Effector CD4-positive, alpha-beta T cell (primary cell): Measurements from ENCODE around the gene ART1. TPM values are rescaled to one million over a fixed set of nuclear protein-coding genes. Genes with fewer than 3 reads are reported as not detected.
"Not testable (repeated sequence)": the region's sequence is repeated elsewhere in the genome, so short reads cannot be mapped to it uniquely, and the experiment has no call there.

Source experiments
- DNase-seq: peaks from one replicate; pipeline ENCODE4 v3.0.0-alpha.2; 2020
- total RNA-seq: gene quantifications from one replicate; lab custom pipeline; 2026; lab: John Stamatoyannopoulos, UW

ART1 gene, protein sequence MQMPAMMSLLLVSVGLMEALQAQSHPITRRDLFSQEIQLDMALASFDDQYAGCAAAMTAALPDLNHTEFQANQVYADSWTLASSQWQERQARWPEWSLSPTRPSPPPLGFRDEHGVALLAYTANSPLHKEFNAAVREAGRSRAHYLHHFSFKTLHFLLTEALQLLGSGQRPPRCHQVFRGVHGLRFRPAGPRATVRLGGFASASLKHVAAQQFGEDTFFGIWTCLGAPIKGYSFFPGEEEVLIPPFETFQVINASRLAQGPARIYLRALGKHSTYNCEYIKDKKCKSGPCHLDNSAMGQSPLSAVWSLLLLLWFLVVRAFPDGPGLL
- total RNA-seq = not detected

DNA sequence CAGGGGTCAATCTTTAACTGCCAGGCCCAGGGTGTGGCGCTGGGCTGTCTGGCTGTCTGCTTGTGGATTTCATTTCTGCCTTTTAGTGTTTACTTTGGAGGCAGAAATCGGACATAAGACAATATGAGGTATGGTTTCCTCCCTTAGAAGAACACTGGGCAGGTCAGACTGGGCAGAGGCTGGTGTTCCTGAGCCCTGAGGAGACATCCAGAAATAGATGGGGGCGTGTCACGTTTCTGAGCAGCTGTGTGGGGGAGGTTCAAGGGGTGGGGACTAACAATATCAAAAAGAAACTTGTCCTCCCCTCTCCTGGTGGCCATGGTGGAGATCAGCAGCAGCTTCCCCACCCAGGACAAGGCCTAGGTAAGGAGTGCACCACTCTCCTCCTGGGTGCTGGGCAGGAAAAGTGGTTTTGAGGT lies at the start of gene ART1:
Gene ART1 (plus strand): TSS at position 312 of the 419 bp plus-strand sequence. CDS start 14,086 bp downstream, outside the sequence.
- DNase-seq = no peak

DNA sequence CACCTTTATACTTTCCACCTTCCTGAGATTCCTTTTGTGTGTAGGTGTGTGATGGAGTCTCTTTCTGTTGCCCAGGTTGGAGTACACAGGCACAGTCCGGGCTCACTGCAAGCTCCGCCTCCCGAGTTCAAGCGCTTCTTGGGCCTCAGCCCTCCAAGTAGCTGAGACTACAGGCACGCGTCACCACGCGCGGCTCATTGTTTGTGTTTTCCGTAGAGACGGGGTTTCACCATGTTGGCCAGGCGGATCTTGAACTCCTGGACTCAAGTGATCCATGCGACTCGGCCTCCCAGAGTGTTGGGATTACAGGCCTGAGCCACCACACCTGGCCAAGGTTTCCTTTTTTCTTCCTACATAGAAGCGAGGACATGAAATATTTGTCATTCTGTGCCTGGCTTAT lies 47.2 kb upstream of the ART1 start:
- not testable (repeated sequence) for DNase-seq

DNA sequence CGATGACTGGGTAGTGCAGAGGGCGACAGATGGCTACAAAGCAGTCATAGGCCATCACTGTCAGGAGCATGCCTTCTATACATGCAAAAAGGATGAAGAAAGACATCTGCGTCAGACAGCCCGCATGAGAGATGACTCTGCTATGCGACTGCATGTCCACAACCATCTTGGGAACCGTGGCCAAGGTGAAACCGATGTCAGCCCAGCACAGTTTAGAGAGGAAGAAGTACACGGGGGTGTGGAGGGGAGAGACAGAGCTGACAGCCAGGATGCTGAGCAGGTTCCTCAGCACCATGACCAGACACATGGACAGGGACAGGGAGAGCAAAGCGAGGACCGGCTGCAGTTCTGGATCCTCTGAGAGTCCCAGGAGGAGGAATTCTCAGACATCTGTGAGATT lies 44.7 kb upstream of the ART1 start:
- not testable (repeated sequence) for DNase-seq

DNA sequence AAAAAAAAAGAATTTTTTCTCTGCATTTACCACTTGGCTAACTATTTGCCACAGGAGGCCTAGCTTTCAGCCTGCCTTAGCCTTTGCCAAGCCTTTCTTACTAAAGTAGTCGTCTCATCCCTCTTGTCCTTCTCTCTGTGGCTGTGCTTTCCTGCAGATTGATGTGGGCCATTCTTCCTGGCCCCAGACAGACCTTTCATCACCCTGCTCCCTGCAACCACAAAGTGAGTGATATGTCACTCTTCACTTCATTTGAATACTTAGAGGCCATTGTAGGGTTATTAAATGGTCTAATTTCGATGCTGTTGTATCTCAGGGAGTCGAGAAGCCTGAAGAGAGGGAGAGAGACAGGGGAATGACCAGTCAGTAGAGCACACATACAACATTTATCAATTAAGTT lies 40.8 kb upstream of the ART1 start:
- DNase-seq = no peak

DNA sequence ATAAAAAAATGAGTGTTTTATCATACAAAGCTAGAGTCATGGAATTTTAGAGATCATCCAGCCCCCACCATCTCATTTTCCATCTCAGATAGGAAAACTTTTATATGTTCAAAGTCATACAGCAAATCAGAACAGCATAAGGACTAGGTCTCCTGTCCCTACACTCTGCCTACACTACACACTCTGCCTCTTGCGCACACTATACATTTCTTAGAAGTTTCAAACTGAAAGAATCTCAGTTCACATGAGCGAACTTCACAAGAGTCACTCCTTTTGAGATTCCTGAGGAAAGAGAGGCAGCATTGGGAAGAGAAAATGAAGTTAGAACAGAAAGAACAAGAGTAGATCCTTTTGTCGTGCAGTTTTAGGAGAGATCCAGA lies 39.7 kb upstream of the ART1 start:
- no peak for DNase-seq

DNA sequence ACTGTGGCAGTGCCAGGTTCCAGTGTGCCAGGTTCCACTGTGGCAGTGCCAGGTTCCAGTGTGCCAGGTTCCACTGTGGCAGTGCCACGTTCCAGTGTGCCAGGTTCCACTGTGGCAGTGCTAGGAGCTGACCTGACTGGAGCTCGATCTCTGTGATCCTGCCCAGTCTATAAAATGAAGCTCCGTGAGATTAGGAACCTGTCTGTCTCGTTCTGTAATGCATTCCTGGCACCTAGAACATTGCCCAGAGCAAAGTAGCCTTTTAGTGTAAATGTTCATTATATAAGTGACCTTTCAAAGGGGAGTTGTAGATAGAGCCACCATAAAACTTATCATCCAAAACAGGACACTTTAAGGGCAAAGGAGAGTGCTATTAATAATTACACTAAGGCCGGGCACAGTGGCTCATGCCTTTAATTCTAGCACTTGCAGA lies 39.1 kb upstream of the ART1 start:
- no peak for DNase-seq

DNA sequence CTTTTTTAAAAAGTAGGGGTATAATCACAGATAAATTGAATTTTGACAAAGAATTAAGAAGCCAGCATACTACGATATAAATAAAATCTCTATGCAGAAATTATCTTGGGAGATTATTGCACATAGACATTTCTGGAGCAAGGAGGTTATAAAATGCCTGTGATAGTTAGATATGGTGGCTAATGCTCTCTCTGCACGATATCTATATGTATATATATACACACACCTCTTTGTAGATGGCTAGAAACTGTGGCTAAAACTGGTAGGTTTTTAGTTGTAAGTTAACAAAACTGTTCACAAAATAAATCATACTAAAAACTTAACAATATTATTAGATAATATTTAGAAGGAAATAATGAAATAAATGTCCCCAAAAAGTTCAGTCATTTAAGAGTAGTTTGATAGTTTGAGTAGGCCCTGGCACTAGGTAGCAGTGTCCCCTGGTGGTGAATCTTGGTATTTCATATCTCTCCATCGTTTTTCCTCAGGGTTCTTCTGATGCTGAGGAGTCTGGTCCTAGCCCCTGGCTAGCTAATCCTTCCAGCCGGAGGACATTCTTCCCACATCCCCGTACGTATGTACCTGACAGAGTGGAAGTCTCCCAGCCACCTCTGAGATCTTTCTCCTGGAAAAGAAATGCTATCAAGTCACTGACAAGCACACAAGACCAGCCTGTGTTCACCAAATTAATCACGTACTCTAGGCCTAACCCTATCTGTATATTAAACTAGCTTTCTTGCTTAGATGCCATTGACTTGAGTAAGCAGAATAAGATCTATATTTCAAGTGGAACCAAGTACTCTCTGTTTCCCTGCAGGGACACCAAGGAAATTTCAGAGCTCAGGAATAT lies 35.3 kb upstream of the ART1 start:
- DNase-seq = no peak

DNA sequence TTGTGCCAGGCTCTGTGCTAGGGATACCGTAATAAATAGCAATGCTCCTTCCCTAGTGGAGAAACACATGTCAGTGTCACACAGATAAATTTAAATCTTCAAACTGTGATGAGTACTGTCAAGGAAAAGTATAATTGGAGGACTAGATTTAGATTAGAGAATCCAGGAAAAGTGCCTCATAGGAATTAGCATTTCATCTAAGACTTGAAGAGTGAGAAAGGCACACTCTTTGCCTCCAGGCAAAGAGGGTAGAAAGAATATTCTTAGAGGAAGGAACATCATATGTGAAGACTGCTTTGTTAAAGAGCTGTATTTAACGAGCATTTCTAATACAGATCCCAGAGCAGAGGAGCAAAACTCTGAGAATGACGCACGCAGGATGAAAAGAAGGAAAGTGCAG lies 34.1 kb upstream of the ART1 start:
- no peak for DNase-seq

DNA sequence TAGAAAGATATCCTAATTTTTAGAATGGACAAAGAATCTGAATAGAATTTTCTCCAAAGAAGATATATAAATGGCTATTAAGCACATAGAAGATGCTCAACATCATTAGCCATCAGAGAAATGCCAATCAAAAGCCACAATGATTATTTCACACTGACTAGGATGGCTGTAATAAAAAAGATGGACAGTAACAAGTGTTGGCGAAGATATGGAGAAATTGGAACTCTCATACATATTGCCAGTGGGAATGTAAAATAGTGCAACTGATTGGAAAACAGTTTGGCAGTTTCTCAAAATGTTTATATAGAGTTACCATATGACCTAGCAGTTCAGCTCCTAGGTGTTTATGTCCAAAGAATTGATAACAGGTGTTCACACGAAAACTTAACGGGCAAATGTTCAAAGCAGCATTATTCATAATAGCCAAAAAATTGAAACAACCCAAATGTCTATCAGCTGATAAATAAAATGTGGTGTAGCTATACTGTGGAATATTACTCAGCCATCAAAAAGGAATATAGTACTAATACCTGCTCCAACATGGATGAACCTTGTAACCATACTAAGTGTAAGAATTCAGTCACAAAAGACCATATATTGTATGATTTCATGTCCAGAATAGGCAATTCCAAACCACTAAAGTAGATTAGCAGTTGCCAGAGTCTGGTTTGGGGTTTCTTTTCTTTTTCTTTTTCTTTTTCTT lies 32.8 kb upstream of the ART1 start:
- DNase-seq = no peak

DNA sequence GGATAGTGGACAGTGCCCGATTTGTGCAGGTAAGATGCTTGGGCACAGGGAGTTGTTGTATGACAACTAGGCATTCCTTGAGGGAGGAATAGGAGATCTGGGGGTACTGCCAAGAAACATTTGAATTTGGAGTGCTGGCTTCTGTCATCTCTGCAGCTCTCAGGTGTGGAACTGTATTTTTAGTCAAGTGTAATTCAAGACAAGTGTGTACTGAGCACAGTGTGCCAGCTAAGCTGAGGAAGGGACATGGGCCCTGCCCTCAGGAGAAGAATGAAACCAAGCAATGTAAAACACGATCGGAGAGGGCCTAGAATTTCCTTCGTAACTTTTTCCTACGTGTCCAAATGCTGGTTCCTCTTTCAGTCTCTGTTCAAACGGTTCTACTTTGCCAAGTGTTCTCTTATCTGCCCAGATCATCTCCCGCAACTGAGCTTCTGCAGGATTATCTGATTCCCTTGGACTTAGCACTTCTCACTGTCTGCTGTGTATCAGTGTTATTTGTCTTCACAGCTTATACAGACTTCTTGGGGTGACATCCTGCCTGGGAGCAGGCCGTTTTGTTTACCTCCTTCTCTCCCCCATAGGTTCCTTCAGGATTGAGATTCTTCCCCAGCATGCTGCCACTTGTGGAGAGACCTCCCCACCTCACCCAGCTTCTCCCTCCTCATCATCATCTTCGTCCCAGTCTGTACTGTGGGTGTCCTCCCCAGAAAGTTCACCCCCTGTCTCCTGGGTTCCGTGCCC lies 30.8 kb upstream of the ART1 start:
- DNase-seq = no peak

DNA sequence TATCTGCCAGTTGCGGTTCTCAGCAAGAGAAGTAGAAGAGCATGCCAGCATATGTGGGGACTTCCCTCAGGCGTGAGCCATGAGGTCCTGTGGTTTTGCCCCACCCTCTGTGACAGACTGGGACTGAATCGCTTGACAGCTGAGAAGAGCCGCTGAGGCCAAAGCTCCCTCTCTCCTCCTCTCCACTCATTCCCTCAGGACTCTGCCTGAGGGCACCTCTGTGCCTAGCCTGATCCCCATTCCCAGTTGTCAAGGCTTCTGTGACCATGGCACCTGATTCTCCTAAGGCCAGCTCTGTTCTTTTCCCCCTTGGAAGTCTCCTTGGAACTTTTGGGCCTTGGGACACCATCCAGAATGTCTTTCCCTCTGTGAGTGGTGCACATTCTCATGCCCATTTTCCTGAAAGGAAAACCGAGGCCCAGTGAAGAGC lies 30.2 kb upstream of the ART1 start:
- no peak for DNase-seq

DNA sequence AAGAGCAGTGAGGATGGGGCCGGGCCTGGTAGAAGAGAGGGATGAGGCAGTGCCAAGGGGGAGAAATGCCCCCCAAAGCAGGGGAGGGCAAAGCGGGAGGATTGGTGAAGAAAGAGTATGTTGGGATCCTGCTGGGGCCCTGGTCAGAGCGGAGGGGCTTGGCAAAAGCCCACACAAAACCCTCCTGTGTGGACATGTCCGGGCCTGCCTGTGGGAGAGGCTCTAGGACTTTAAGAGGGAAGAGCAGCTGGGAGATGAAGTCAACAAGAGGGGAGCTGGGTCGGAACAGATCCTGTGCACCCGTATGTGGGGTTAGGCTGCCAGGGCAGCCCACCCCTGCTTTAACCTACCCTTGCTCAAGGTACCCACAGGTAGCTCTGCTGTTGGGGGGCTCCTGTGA lies 28.9 kb upstream of the ART1 start:
- DNase-seq = no peak

DNA sequence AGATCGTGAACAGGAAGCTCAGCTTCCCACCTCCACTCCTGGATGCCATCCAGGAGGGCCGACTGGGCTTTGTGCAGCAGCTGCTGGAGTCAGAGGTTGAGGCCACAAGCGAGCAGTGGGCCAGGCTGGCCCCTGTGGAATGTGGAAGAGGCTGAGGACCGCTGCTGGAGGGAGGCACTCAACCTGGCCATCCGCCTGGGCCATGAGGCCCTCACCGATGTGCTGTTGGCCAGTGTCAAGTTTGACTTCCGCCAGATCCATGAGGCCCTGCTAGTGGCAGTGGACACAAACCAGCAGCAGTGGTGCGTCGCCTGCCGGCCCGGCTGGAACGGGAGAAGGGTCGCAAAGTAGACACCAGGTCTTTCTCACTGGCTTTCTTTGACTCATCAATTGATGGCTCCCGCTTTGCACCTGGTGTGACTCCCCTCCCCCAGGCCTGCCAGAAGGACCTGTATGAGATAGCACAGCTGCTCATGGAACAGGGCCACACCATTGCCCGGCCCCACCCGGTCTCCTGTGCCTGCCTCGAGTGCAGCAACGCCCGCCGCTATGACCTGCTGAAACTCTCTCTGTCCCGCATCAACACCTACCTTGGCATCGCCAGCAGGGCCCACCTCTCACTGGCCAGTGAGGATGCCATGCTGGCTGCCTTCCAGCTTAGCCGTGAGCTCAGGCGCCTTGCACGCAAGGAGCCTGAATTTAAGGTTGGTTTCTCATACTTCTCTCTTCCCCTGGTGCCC lies 28.0 kb upstream of the ART1 start:
- DNase-seq = no peak

DNA sequence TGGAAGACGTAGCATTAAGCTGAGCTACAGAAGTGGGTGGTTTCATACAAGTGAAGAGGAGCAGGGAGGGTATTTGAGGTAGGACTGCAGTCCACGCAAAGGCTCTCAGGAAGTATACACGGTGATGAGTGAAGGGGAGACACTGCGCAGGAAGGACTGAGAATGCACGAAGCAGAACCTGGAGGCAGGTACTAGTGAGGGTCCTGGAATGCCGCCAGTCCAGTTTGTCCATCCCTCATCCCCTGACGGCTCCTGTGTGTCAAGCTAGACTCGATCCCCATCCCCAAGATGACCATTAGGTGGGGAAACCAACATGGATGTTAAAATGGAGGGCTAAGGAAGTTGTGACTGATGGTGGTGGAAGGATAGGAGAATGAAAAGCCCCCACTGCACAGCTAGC lies 26.9 kb upstream of the ART1 start:
- no peak for DNase-seq

DNA sequence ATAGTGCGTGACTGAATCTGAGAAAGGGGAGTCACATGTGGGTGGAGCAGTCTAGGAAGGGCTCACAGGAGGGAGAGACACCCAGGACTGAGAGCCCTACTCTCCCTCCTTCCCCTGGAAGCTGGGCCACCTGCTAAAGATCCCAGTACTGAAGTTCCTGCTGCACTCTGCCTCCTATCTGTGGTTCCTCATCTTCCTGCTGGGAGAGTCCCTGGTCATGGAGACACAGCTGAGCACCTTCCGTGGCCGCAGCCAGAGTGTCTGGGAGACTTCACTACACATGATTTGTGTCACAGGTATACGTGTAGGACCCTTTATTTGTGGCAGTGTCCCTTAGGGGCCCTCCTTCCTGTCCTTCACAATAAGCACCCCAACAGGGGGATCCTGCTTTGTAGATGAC lies 22.4 kb upstream of the ART1 start:
- DNase-seq = no peak

DNA sequence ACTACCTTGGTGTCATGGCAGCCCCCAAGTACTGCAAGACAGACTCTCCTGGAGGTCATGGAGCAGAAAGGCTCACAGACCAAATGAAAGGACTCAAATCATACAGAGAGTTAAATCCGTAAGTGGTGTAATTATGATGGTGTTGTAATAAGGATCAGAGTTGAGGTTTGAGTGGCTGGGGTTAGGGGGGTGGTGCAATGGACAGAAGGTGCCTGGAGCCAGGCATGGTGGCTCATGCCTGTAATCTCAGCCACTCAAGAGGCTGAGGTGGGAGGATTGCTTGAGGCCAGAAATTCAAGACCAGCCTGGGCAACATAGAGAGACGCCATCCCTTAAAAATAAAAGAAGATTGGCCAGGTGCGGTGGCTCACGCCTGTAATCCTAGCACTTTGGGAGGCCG lies 21.8 kb upstream of the ART1 start:
- DNase-seq = no peak

DNA sequence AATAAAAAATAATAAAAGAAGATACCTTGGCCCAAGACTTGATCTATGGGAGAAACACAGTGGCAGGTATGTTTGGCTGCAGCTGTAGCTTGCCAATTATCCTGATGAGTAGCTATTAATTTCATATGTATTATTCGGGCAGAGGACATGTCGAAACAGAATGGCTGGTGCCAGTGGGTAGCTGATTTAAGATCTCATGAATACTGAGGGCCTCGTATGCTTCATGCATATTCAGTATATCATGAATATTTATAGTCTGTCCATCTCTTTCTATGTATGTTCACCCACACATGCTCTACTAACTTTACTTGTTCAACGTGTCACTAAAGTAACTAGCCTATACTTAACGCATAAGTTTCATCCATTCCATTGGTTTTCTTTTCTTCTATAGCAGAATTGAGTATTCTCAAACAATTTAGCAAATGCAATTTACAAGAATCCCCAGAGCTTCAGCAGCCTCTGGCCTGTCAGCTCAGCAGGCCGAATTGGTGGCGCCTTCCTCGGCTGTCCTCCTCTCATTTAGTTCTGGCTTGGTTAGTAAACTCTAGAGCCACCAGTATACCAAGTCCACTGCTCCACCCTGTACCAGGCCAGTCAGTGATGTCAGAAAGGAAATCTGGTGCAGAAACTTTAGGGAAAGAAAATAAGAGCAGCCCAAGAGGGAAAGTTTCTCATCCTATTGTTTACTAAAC lies 21.0 kb upstream of the ART1 start:
- DNase-seq = no peak

DNA sequence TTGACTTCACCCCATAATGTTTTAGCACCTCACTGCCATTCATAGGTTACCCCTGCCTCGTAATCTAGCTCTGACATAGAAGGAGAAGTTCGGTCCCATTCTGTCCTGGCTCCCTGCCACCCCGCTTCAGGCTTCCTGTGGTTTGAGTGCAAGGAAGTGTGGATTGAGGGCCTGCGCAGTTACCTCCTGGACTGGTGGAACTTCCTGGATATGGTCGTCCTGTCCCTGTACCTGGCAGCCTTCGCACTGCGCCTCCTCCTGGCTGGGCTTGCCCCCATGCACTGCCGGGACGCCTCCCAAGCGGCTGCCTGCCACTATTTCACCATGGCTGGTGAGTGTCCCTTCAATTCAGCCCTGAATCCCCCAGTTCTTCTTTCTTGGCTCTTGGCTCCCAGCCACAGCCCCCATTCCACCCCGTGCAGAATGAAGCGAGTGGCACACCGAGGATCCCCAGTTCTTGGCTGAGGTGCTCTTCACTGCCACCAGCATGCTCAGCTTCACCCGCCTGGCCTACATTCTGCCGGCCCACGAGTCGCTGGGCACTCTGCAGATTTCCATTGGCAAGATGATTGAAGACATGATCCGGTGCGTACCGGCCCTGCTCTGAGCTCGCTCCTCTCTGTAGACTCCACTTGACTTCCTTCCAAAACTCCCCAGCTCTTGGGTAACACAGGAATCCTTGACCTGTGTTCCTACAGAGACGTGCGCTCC lies 18.5 kb upstream of the ART1 start:
- no peak for DNase-seq

DNA sequence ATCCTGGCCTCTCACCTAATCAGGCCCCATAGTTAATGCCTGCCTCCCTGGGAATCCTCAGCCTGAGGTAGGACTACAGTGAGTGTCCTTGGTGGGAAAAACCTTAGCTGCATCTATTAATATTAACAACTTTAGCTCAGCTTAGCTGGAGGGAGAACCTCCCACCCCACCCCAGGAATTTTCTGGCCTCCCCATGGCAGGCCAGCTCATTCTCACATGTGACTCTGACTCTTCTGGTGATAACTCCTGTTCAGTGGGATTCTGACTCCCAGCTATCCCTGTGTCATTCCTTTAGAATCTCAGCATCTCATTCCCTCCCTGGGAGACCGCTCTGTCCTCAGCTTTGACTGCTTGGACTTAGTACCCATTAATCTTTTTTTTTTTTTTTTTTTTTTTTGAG lies 17.6 kb upstream of the ART1 start:
- DNase-seq = no peak

DNA sequence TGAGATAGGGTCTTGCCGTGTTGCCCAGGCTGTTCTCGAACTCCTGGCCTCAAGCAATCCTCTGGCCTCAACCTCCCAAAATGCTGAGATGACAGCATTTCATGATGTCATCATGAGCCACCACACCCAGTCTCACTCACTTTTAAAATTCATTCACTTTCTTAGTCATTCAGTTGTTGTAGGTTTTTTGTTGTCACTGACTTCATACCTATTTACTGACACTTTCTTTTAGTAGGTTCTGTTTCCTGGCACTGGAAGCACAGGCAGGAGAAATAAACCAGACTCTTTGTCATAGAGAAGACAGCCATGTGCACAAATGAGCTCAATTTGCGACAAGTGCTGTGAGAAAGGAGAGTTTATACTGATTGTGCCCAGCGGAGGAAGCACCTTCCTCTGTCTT lies 13.6 kb upstream of the ART1 start:
- no peak for DNase-seq
